ENCODE results near the gene TEX51. TPM values are rescaled to one million over a fixed set of nuclear protein-coding genes. Genes with fewer than 3 reads are reported as not detected.

The TEX51 gene
- total RNA-seq, 2 donors from 2014 or later: not detected

DNA sequence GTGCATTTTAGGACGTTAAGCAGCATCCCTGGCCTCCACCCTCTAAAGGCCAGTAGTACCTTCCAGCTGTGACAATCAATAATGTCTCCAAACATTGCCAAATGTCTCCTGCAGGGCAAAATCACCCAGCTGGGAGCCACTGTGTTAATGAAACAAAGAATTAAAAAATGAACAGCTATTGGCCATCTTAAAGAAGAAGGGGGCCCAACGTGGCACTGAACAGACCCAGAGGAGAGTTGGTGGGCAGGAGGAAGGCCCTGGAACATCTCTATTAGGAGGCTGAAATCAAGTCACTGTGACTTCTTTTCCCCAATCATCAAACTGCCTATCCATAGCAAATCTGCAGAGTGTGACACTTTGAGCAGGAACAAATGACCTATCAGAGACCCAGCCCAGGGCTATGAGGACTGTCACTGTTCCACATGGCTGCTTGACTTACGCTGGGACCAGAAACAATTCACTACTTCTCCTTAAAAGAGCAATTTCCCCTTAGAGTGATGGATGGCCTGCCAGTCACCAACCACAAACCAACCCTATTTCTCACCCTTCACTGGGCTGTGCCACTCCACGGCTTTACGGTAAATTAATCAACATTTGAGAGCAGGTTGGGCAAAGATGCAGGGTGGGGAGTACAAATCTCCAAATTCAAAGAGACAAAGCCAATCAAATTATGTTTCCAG lies 35.2 kb upstream of the TEX51 start:
- intact Hi-C loops (cut with DNase I): no loop called here
- H3K27me3 ChIP-seq: no peaks in the 10 kb centered on the region

DNA sequence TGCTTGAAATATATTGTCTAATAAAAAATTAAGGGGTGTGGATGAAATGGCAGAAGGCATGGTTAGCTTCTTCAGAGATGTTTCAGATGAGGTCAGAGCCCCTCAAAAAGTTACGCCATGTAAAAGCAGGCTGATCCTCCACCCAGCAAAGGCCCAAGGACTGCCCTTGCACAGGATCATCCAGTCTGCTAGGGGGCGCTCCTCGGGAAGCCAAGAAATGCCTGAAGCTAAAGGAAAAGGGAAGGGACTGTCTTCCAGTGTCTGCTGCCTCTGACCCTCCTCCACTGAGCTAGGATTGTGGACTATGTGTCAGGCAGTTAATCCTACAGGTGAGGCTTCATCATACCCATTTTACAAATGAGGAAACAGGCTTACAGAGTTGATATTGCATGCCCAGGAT lies 33.8 kb upstream of the TEX51 start:
- Histone ChIP-seq H3K36me3 (no peaks in the 10 kb centered on the region), H3K27ac (no peak overlapping the region), H3K4me1 (no peaks in the 10 kb centered on the region), H3K9ac (ENCODE audit: low read depth in 2 of 2, low read length in 2 of 2) (no peak overlapping the region), H3K27me3 (no peaks in the 10 kb centered on the region), H3K4me3 (no peak overlapping the region), H3K9me3 (no peaks in the 10 kb centered on the region)
- no peak for DNase-seq
- intact Hi-C loops (cut with DNase I): no loop called here
- TF ChIP-seq, protein P1, sequence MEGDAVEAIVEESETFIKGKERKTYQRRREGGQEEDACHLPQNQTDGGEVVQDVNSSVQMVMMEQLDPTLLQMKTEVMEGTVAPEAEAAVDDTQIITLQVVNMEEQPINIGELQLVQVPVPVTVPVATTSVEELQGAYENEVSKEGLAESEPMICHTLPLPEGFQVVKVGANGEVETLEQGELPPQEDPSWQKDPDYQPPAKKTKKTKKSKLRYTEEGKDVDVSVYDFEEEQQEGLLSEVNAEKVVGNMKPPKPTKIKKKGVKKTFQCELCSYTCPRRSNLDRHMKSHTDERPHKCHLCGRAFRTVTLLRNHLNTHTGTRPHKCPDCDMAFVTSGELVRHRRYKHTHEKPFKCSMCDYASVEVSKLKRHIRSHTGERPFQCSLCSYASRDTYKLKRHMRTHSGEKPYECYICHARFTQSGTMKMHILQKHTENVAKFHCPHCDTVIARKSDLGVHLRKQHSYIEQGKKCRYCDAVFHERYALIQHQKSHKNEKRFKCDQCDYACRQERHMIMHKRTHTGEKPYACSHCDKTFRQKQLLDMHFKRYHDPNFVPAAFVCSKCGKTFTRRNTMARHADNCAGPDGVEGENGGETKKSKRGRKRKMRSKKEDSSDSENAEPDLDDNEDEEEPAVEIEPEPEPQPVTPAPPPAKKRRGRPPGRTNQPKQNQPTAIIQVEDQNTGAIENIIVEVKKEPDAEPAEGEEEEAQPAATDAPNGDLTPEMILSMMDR (IDR thresholded peaks at IDR 0.05): no peak

More for the DNA sequence above, 35.2 kb upstream of the TEX51 start:
- Histone ChIP-seq H3K27ac (no peak overlapping the region), H3K9ac (ENCODE audit: low read depth in 2 of 2, low read length in 2 of 2) (no peak overlapping the region), H3K36me3 (no peaks in the 10 kb centered on the region), H3K9me3 (no peaks in the 10 kb centered on the region), H3K4me1 (no peaks in the 10 kb centered on the region), H3K4me3 (no peak overlapping the region)
- no peak for DNase-seq
- TF ChIP-seq, protein P1 (IDR thresholded peaks at IDR 0.05): no peak

DNA sequence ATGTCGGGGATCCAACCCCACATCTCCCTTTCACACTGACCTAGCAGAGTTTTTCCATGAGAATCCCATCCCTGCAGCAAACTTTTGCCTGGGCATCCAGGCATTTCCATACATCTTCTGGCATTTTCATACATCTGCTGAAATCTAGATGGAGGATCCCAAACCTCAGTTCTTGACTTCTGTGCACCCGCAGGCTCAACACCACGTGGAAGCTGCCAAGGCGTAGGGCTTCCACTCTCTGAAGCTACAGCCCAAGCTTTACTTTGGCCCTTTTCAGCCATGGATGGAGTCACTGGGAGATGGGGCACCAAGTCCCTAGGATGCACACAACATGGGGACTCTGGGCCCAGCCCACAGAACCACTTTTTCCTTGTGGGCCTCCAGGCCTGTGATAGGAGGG lies 32.2 kb upstream of the TEX51 start:
- no peak for DNase-seq
- Histone ChIP-seq H3K27me3 (no peaks in the 10 kb centered on the region), H3K36me3 (no peaks in the 10 kb centered on the region), H3K4me3 (no peak overlapping the region), H3K27ac (no peak overlapping the region), H3K4me1 (no peaks in the 10 kb centered on the region), H3K9ac (ENCODE audit: low read depth in 2 of 2, low read length in 2 of 2) (no peak overlapping the region), H3K9me3 (no peaks in the 10 kb centered on the region)
- intact Hi-C loops (cut with DNase I): no loop called here
- TF ChIP-seq, protein P1 (IDR thresholded peaks at IDR 0.05): no peak

DNA sequence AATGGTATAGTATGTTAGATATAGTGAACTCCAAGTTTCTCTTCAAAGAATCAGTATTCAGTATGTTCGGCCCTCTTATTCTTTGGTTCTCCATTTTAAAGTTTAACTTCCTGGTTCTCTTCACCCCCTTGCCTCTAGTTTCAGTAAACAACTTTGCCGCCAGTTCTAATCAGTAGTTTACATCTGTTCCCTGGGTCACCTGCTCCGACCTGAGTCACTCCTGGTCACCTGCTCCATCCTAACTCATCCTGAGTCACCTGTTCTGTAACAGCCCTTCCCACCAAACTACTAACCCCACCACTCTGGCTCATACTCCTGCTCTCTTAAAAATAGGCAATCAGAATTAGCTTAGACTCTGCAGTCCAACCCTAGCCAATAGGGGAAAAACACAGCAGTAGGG lies 23.7 kb upstream of the TEX51 start:
- Histone ChIP-seq H3K9me3 (no peaks in the 10 kb centered on the region), H3K4me1 (no peaks in the 10 kb centered on the region), H3K4me3 (no peak overlapping the region), H3K36me3 (no peaks in the 10 kb centered on the region), H3K27ac (no peak overlapping the region), H3K9ac (ENCODE audit: low read depth in 2 of 2, low read length in 2 of 2) (no peak overlapping the region), H3K27me3 (no peaks in the 10 kb centered on the region)
- TF ChIP-seq, protein P1 (IDR thresholded peaks at IDR 0.05): no peak
- intact Hi-C loops (cut with DNase I): no loop called here
- no peak for DNase-seq

DNA sequence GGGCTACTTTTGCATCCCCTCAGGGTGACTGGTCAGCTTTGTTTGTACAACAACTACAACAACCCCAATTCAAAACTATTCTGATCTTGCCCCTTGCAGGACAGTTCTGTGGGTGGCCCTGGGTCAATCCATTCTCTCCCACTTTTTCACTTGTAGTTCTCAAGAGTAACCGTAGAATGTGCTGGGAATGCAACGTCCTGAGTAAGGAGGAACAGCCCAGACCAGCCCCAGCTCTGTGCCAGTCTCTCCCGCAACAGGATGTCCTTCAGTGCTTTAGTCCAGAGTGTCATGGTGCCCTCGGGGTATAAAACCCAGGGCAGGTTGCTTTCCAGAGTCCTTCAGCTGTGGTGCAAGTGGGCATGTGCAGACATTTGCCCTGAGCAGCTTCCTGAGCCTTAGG lies 22.1 kb upstream of the TEX51 start:
- Histone ChIP-seq H3K27ac (no peak overlapping the region), H3K9ac (ENCODE audit: low read depth in 2 of 2, low read length in 2 of 2) (no peak overlapping the region), H3K9me3 (no peaks in the 10 kb centered on the region), H3K36me3 (no peaks in the 10 kb centered on the region), H3K4me3 (no peak overlapping the region), H3K4me1 (no peaks in the 10 kb centered on the region), H3K27me3 (no peaks in the 10 kb centered on the region)
- TF ChIP-seq, protein P1 (IDR thresholded peaks at IDR 0.05): no peak
- intact Hi-C loops (cut with DNase I): no loop called here
- no peak for DNase-seq

Data from colonic mucosa (tissue), 4 donors.